SHP77 treated with DMSO at 0.1 percent for 48 hours (cell line): Measurements from ENCODE around the gene ASB3.
A peak's percentile ranks its signal among the peaks of the same experiment; 100 is the strongest.
"Not testable (repeated sequence)": the region's sequence is repeated elsewhere in the genome, so short reads cannot be mapped to it uniquely, and the experiment has no call there.

Experiments used
- DNase-seq: peaks from one replicate; lab custom pipeline; 2025; lab: John Stamatoyannopoulos, UW

Gene ASB3

GRCh38 chr2:53785366-53785765 lies 1.4 kb downstream of the ASB3 start:
- peak; percentile 10 for DNase-seq

- DNase-seq, result no peak
Measured at GRCh38 chr2:53784436-53784835, 2.3 kb downstream of the ASB3 start.

- no peak for DNase-seq
Measured at GRCh38 chr2:53782676-53783075, 4.1 kb downstream of the ASB3 start.

GRCh38 chr2:53780056-53780455 lies 6.7 kb downstream of the ASB3 start:
- no peak for DNase-seq

GRCh38 chr2:53778536-53779162 lies 8.1 kb downstream of the ASB3 start:
- no peak for DNase-seq

GRCh38 chr2:53777134-53777533 lies 9.6 kb downstream of the ASB3 start:
- DNase-seq, result no peak

- no peak for DNase-seq
Measured at GRCh38 chr2:53770264-53770663, 16.5 kb downstream of the ASB3 start.

- DNase-seq, result no peak
Measured at GRCh38 chr2:53769318-53769945, 17.3 kb downstream of the ASB3 start.

- no peak for DNase-seq
Measured at GRCh38 chr2:53768242-53768542, 18.6 kb downstream of the ASB3 start.

- peak; percentile 99 for DNase-seq
Measured at GRCh38 chr2:53767405-53768241, 19.1 kb downstream of the ASB3 start, which contains the start of gene CHAC2. Gene CHAC2, plus strand, starts transcription at chr2:53767804. Its CDS starts 83 bp downstream, at chr2:53767887.

- DNase-seq, result no peak
Measured at GRCh38 chr2:53765767-53766166, 21.0 kb downstream of the ASB3 start.

GRCh38 chr2:53757206-53757605 lies 29.5 kb downstream of the ASB3 start:
- DNase-seq, result not testable (repeated sequence)

GRCh38 chr2:53756644-53757043 lies 30.1 kb downstream of the ASB3 start:
- no peak for DNase-seq

GRCh38 chr2:53755121-53755520 lies 31.6 kb downstream of the ASB3 start:
- no peak for DNase-seq

GRCh38 chr2:53753041-53753440 lies 33.7 kb downstream of the ASB3 start:
- no peak for DNase-seq

GRCh38 chr2:53752385-53752784 lies 34.4 kb downstream of the ASB3 start:
- DNase-seq, result no peak

GRCh38 chr2:53751728-53752127 lies 35.0 kb downstream of the ASB3 start:
- DNase-seq, result no peak

- no peak for DNase-seq
Measured at GRCh38 chr2:53750041-53750768, 36.5 kb downstream of the ASB3 start.

GRCh38 chr2:53744395-53745065 lies 42.2 kb downstream of the ASB3 start:
- DNase-seq, result no peak

- DNase-seq, result peak; percentile 90
Measured at GRCh38 chr2:53740170-53740569, 46.6 kb downstream of the ASB3 start.

- DNase-seq, result no peak
Measured at GRCh38 chr2:53739032-53739431, 47.7 kb downstream of the ASB3 start.

- DNase-seq, result no peak
Measured at GRCh38 chr2:53737091-53737490, 49.7 kb downstream of the ASB3 start.
